22Rv1 (cell line): ENCODE results near the gene CORO1C.

Experiments
- ZFX ChIP-seq: fragments of 450-650 bp; IDR thresholded peaks from 2 replicates; pipeline ENCODE4 v1.6.1; 2017; ENCODE audit warnings: antibody characterized with exemption, borderline replicate concordance
- TF ChIP-seq, protein P1 (sequence below): fragments of 450-650 bp; IDR thresholded peaks from 2 replicates; pipeline ENCODE4 v1.5.1; 2017; ENCODE audit warnings: mild to moderate bottlenecking

DNA sequence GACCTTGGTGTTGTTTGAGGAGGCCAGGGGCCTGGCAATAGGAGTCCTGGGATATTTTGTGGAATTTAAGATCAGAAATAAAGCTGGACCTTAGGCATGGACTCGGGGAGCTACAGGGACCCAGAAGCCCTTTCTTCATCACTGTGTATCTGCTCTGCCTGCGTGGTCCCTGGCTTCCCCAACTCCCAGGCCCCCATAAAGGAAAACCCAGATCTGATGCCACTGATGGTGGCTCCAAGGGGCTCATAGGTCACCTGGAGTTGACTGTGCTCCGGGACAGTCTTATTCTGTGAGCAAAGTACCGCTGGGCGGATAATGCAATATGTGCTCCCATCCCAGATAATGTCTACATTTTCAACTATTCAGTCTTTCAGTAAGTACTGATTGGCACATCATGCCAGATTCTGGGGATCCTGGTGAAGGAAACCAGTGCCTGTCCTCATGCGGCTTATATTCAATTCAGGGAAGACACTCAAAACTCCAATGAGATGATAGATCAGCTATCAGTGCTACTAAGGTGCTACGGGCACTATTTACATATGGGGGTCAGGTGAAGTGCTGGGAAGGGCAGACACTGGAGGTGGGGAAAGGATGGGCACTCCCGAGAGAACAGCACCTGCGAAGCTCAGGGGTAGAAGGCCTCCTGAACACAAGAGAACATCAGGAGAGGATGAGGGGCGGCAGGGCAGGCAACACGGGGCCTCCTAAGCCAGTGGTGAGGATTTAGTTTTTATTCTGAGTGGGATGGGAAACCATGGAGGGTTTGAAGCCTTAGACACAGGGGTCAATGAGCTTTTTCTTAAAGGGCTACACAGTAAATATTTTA lies 92.1 kb downstream of the CORO1C start:
- TF ChIP-seq, protein P1, sequence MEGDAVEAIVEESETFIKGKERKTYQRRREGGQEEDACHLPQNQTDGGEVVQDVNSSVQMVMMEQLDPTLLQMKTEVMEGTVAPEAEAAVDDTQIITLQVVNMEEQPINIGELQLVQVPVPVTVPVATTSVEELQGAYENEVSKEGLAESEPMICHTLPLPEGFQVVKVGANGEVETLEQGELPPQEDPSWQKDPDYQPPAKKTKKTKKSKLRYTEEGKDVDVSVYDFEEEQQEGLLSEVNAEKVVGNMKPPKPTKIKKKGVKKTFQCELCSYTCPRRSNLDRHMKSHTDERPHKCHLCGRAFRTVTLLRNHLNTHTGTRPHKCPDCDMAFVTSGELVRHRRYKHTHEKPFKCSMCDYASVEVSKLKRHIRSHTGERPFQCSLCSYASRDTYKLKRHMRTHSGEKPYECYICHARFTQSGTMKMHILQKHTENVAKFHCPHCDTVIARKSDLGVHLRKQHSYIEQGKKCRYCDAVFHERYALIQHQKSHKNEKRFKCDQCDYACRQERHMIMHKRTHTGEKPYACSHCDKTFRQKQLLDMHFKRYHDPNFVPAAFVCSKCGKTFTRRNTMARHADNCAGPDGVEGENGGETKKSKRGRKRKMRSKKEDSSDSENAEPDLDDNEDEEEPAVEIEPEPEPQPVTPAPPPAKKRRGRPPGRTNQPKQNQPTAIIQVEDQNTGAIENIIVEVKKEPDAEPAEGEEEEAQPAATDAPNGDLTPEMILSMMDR = no peak
- TF ChIP-seq ZFX = no peak
